Left cardiac atrium (tissue), 4 donors: ENCODE results near the gene FOXI2. TPM values are rescaled to one million over a fixed set of nuclear protein-coding genes. Genes with fewer than 3 reads are reported as not detected.

Experiments
- ATAC-seq, 2 donors: fragments of 200-7000 bp; cut with Tn5 transposase; one replicate each; pipeline ENCODE4 v1.9.1; 2020; ENCODE audit warnings: mild to moderate bottlenecking in 2 of 2, moderate library complexity in 2 of 2
- DNase-seq: peaks from one replicate; pipeline ENCODE4 v3.0.0-alpha.2; 2020
- intact Hi-C, 2 donors: fragments of 100-400 bp; cut with DNase I; formaldehyde crosslinking; loops; one replicate each; pipeline versions ENCODE4 v1.14.1 to v1.15.1; 2022 to 2023
- long read RNA-seq: library from polyadenylated mRNA; unstranded; transcript quantifications from one replicate; pipeline ENCODE4 v2.0.0, GENCODE V29; 2021
- total RNA-seq, 2 donors: library from RNA; stranded (reverse); fragmentation: NEBNext Ultra II Directional; extraction: Animal tissue kit (Norgen Biotek cat#: 25700); gene quantifications; one replicate each; pipeline ENCODE4 v1.2.1, GENCODE V29; 2021
- donor health status: DM: no; HTN: yes; CAD: no.
- donor health status: DM: no; HTN: yes; CAD: no; lungs with severe emphysema.
- donor health status: DM: yes; HTN: yes; CAD: no.
- donor health status: Dilated cardiomyopathy.

The FOXI2 gene
- total RNA-seq = under 1 TPM in 1 of 2 donors, not detected in 1; 0.29 TPM
- long read RNA-seq = 0 reads

- ATAC-seq (no peak), DNase-seq (no peak)
- intact Hi-C loops = no loop called here
These were observed at the start of gene FOXI2 for GRCh38 chr10:127736915-127737562. TSS of gene FOXI2 (plus strand) at chr10:127737185. CDS start at chr10:127737274, 89 bp downstream.

- ATAC-seq (no peak), DNase-seq (no peak)
- intact Hi-C loops = no loop called here
These were observed 49.4 kb upstream of the FOXI2 start for GRCh38 chr10:127687548-127687947.

GRCh38 chr10:127690176-127690835 is 46.7 kb upstream of the FOXI2 start:
- intact Hi-C loops = no loop called here
- ATAC-seq (no peak), DNase-seq (no peak)

- ATAC-seq = no peak
- intact Hi-C loops = no loop called here
- DNase-seq = no peak
These were observed 42.3 kb upstream of the FOXI2 start for GRCh38 chr10:127694580-127695193.

- intact Hi-C loops = no loop called here
- ATAC-seq (no peak), DNase-seq (no peak)
These were observed 41.6 kb upstream of the FOXI2 start for GRCh38 chr10:127695431-127695830.

GRCh38 chr10:127698886-127699285 is 38.1 kb upstream of the FOXI2 start:
- no peak for ATAC-seq
- intact Hi-C loops = no loop called here
- DNase-seq = no peak

GRCh38 chr10:127699311-127699710 is 37.7 kb upstream of the FOXI2 start:
- ATAC-seq (no peak), DNase-seq (no peak)
- intact Hi-C loops = no loop called here

GRCh38 chr10:127702271-127702670 is 34.7 kb upstream of the FOXI2 start:
- ATAC-seq = no peak
- intact Hi-C loops = no loop called here
- no peak for DNase-seq

GRCh38 chr10:127715249-127715648 is 21.7 kb upstream of the FOXI2 start:
- DNase-seq (no peak), ATAC-seq (no peak)
- intact Hi-C loops = loop anchor here (5.0 kb wide), 2 partner anchors 137 to 142 kb away; no protein-coding TSS in a partner anchor

GRCh38 chr10:127715782-127716378 is 21.1 kb upstream of the FOXI2 start:
- intact Hi-C loops = loop anchor here (5.0 kb wide), 2 partner anchors 136 to 141 kb away; no protein-coding TSS in a partner anchor
- ATAC-seq = no peak

GRCh38 chr10:127720142-127720541 is 16.8 kb upstream of the FOXI2 start:
- no peak for DNase-seq
- intact Hi-C loops = no loop called here
- ATAC-seq = no peak

More at GRCh38 chr10:127715782-127716378, 21.1 kb upstream of the FOXI2 start:
- no peak for DNase-seq

GRCh38 chr10:127720903-127721302 is 16.1 kb upstream of the FOXI2 start:
- DNase-seq = no peak
- intact Hi-C loops = no loop called here

GRCh38 chr10:127734753-127735152 is 2.2 kb upstream of the FOXI2 start:
- ATAC-seq = no peak
- intact Hi-C loops = no loop called here
- no peak for DNase-seq

More at GRCh38 chr10:127720903-127721302, 16.1 kb upstream of the FOXI2 start:
- ATAC-seq = no peak

GRCh38 chr10:127735156-127735555 is 1.8 kb upstream of the FOXI2 start:
- intact Hi-C loops = no loop called here

GRCh38 chr10:127735723-127736221 is 1.2 kb upstream of the FOXI2 start:
- intact Hi-C loops = no loop called here
- DNase-seq (no peak), ATAC-seq (no peak)

More at GRCh38 chr10:127735156-127735555, 1.8 kb upstream of the FOXI2 start:
- DNase-seq = no peak
- no peak for ATAC-seq

- ATAC-seq (no peak), DNase-seq (no peak)
- intact Hi-C loops = no loop called here
These were observed 617 bp upstream of the FOXI2 start for GRCh38 chr10:127736222-127736914.

- intact Hi-C loops = no loop called here
- ATAC-seq = no peak
- DNase-seq = no peak
These were observed 852 bp downstream of the FOXI2 start for GRCh38 chr10:127737563-127738511.
